CD4-positive, alpha-beta T cell treated with Interleukin-15 for 1 hour (primary cell): ENCODE data around the gene CHST13.
A peak's percentile ranks its signal among the peaks of the same experiment; 100 is the strongest.

Experiments
- DNase-seq: peaks from one replicate; pipeline ENCODE4 v3.0.0-alpha.2; 2020

The CHST13 gene

GRCh38 chr3:126488185-126488584 is 35.8 kb upstream of the CHST13 start:
- DNase-seq, result no peak

GRCh38 chr3:126488886-126489569 is 34.9 kb upstream of the CHST13 start:
- no peak for DNase-seq

GRCh38 chr3:126490619-126491018 is 33.3 kb upstream of the CHST13 start:
- no peak for DNase-seq

DNA sequence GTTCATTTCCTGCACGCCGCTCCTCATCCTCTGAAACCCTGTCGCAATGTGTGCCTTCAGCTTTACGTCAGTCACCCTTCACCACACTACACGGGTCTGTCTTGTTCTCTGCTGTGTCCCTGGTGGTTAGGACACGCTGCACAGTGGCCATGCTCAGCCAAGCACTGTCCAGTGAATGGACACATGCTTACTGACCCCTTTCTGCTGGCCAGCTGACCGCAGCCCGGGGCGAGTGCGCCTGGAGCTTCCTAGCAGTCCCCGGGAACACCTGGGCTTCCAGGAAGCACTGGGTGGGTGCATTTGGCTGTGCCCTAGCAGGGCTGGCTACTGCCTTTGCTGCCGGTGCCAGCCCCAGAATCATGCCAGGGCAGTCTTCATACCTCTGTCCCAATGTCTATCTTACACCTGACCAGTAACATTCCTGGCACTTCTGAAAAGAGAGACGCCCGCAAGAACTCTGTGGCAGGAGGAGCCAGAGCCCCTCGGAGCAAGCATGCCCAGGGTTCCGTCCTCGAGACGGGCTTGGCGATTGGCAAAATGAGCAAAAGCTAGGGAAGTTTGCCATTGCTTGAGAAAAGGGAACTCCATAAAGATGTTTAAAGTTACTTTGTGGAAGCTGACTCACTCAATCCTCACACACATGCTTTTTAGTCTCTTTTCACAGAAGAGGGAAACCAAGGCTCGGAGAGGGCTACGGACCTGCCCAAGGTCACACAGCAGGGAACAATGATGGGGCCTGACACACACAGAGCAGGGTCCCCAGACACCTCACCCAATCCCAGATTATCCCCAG is 32.5 kb upstream of the CHST13 start:
- no peak for DNase-seq

DNA sequence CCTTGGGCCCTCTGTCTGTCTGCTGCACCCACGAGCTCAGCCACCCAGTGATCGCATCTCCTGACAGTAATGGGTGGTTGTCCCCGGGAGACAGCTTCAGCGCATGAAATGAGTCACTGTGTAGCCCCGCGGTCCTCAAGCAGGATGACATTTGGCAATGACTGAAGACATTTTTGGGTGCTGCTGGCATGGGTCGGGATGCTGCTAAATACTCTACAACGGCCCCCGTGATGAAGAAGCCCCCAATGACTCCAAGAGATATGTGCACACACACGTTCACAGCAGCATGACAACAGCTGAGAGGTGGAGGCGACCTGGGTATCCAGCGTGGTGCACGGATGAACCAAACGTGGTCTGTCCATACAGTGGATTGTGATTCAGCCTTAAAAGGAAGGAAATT is 30.9 kb upstream of the CHST13 start:
- DNase-seq, result no peak

GRCh38 chr3:126493739-126494138 is 30.2 kb upstream of the CHST13 start:
- DNase-seq, result no peak

DNA sequence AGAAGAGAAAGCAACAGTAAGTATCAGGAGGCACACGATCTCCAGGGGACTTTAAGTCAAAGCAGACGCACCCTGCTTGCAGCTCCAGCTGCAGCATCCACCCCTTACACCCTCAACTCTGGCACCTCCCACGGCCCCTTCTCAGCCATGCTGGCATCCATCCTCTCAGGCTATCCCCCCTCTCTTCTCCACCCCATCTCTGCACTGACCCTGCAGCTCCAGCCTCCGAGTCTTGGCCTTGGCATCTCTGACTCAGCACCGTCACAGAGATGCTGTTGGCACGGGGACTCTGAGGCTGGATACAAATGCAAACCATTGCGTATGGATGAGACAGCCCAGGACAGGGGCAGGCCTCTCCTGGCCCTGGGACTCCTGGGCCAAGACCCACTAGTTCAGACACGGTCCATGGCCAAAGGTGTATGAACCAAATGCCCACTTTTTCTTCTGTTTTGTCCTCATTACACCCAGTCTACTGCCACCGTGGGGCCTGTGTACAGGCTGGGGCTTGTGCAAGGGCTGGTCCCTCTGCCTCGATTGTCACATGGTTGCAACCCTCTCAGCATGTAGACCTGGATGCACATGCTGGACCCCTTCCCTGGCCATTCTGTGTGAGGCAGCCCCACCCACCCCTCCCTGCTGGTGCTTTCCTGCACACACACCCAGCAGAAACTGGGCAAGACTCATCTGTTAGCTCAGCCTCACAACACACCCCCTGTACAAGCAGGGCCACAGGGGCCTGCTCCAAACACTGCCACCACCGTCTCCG is 29.6 kb upstream of the CHST13 start:
- DNase-seq, result no peak

GRCh38 chr3:126494970-126495230 is 29.1 kb upstream of the CHST13 start:
- no peak for DNase-seq

- DNase-seq, result no peak
Measured at GRCh38 chr3:126495786-126496185, 28.2 kb upstream of the CHST13 start.

DNA sequence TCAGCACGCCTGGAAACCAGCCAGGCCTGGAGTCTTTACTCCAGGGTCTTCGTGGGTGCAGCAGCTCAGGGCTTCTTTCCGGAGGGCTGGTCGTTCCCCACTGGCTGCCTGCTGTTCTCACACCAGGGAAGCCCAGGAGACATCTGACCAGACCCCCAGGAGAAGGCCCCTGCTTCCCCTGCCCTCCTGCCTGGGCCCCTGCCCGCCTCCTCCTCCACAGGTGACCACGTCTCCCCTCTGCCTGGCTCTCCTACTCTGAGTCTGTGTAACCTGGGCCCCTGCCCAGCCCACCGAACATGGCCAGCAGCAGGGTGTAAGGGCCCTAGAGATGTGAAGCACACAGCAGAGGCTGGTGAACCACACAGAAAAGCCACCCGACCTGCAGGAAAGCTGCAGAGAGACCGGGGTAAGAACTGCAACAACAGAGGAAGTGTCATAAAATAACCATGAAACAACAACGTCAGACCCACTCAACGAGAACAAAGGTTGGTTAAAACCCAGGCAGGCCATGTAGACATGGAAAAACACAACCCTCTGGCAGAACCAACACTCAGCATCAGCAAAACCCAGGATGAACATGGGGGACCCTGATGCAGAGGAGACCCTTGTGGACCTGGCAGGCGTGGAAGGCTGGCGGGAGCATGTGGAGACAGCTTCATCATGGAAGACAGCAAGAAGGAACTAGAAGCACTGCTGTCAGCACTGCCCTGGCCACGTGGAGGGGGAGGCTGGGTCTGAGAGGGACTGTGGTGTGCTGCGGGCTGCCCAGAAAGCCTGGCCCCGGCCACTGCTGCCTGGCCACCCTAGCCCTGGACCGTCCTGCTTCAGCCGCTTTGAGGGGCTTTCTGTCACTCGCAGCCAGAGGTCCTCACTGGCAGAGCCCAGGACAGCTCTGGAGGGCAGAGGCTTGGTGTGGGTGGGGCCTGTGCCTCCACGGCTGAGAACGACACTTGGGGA is 26.8 kb upstream of the CHST13 start:
- DNase-seq, result no peak

GRCh38 chr3:126497956-126498355 is 26.0 kb upstream of the CHST13 start:
- DNase-seq, result no peak

DNA sequence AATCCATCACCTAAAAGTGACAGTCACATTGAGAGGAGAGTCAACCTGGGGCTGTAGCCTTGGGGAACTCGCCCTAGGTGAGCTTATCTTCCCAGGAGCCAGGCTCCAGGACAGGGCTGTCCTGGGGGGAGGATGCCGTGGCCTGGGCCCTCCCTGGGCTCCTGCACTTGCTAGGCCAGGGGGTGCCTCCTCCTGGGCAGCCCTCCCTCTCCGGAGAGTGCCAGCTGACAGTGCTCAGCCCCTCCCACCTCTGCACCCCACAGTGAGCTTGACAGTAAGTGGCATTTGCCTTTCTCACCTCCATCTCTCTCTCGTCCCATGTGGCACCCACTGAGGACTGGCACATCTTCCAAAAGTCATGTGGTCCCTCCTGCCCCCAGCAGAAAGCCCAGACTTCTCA is 25.5 kb upstream of the CHST13 start:
- DNase-seq, result no peak

DNA sequence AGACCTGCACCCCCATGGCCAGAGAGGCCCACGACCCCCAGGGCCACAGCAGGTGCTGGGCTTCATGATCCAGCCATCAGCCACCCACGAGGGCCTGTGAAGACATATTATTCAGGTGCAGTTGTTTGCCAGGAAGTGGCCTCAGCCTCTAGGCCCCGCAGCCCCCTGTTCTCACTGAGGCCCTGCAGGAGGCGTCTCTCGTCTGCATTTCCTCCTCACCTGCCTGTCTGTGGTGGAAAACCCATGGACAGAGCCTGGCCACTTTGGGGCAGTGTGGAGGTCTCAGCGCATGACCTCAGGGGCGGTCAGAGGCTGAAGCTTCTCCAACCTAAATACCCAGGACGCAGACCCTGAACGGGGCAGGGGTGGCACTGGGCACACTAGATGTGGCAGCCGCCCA is 25.0 kb upstream of the CHST13 start:
- DNase-seq, result no peak

DNA sequence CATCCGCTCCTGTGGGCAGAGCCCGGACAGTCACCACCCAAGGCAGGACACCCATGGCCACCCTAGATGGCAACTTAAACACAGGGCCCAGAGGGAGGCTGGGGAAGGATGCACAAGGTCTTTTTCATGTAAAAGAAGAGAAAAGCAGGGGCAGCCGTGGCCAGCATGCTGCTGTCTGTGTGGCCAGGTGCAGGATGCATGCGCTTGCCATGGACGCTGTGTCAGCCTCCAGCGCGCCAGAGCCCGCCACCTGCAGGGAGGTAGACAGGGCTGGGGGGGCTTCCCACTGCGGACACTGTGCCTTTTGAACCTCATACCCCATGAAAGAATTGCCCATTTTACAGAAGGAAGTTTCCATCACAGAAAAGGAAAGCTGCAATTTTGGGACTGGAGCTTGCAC is 24.6 kb upstream of the CHST13 start:
- DNase-seq, result no peak

DNA sequence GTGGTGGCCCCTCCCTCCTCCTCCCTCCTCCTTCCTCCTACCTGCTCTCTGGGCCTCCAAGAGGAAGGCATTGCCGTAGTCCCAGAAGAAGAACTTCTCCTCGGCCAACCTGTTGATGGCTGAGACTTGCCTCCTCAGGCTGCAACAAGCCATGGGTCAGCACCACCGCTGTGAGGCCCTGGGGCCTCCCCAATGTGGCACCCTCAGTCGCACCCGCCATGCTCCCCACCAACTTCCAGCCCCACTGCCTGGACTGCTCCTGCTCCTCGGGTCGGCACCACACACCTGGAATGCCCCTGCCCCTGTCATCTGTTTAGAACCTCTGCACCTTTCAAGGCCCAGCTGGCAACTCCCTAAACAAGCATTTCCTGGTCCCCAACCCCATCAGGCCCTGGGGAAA is 23.9 kb upstream of the CHST13 start:
- no peak for DNase-seq

- no peak for DNase-seq
Measured at GRCh38 chr3:126501054-126501453, 22.9 kb upstream of the CHST13 start.

GRCh38 chr3:126501736-126502135 is 22.2 kb upstream of the CHST13 start:
- DNase-seq, result no peak

DNA sequence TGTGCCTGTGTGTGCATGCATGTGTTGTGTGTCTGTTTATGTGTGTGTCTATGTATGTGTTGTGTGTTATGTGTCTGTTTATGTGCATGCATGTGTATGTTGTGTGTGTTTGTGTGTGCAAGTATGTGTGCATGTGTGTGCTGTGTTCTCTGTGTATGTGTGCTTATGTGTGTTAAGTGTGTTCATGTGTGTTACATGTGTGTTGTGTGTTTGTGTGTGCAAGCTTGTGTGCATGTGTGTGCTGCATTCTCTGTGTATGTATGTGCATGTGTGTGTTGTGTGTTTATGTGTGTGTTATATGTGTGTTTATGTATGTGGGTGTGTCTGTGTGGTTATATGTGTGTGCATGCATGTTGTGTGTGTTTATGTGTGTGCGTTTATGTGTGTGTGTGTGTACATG is 21.3 kb upstream of the CHST13 start:
- no peak for DNase-seq

DNA sequence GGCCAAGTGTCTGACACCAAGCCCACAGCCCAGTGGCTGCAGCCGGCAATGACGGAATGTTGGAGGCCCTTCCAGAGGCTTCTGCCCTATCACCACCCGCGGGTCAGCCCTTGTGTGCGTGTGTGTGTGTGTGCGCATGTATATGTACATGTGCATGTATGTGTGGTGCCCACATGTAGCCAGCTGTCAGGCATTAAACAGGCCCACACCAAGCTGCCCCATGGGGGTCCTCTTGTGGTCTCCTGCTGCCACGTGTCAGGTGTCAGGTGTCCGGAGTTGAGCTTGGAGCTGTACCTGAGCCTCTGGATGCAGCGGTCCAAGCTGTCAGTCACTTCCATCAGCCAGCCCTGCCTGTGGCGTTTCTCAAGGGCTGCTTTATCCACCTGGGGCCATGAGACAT is 20.3 kb upstream of the CHST13 start:
- DNase-seq, result no peak

GRCh38 chr3:126507886-126508285 is 16.1 kb upstream of the CHST13 start:
- no peak for DNase-seq

DNA sequence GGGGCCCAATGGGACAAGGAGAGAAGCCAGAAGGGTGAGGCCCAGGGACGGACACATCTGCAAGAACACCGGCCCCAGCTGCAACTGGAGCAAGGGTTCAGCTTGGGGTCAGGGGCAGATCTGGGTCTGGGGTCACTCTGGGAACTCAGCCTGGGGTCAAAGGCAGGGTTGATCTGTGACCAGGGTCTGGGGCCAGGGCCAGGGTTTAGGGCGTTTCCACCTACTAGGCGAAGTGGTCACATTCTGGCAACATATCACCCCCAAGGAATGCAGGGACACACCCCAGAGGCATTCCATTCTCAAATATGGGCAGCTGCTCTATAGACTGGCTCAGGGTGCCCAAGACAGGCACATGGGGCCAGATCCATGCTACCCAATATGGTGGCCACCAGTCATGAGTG is 15.4 kb upstream of the CHST13 start:
- no peak for DNase-seq

DNA sequence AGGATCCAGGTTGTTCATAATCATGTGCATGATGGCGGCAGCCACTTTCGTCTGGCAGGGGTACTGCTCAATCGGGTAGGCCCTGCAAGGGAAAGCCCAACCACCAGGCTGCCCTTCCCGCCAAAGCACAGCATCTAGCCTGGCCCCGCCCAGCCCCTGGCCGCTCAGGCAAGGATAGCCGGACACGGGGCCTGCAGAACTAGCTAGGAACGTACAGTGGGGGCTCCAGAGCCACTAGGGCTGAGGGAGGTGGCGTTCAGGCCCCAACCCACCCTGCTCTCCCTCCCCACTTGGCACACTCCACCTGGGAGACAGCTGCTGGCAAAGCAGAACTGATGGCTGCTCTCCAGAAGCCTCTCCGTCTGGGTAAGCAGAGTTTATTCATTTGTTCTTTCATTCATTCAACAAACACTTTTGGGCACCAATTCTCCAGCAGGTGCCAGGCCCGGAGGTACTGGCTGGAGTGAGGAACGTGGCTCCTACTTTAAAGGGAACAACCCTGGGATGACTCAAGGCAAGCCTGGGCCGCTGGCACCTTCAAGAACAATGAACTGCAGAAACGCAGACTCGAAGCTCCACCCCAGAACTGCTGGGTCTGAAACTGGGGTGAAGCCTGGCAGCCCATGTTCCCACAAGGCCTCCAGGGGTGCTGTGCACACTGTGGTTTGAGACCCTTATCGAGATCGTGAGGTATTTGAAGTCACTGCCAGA is 14.2 kb upstream of the CHST13 start:
- DNase-seq, result peak; percentile 13
